ENCODE measurements around the gene CAMTA2.

- no peak for TF ChIP-seq CTCF (IDR thresholded peaks at IDR 0.05)
- TF ChIP-seq POLR2A (IDR thresholded peaks at IDR 0.05): no peak
Measured at GRCh38 chr17:5033352-5034015, 46.0 kb upstream of the CAMTA2 start.

Measured in esophagus squamous epithelium (tissue), 4 donors.